B cell (primary cell): ENCODE results near the gene CXXC5. TPM values are rescaled to one million over a fixed set of nuclear protein-coding genes. Genes with fewer than 3 reads are reported as not detected.

ENCODE experiments used
- ATAC-seq: fragments of 200-7000 bp; cut with Tn5 transposase; one replicate; pipeline ENCODE4 v1.10.0; 2021; ENCODE audit warnings: low read depth, mild to moderate bottlenecking, moderate number of reproducible peaks, moderate library complexity
- CTCF ChIA-PET: fragments of 350-600 bp; sonication (Branson Sonifier 250); formaldehyde crosslinking; loops from one replicate; lab custom pipeline; 2021; ENCODE audit warnings: antibody characterized with exemption, inconsistent platforms; lab: Charles Lee
- POLR2A ChIA-PET: fragments of 350-600 bp; sonication (Branson Sonifier 250); formaldehyde crosslinking; loops from one replicate; lab custom pipeline; 2021; ENCODE audit warnings: antibody characterized with exemption; lab: Charles Lee
- DNase-seq: peaks from one replicate; pipeline ENCODE4 v3.0.0; 2013
- H2AFZ ChIP-seq: 2 replicates; pipeline ENCODE4 v1.6.1; 2012; ENCODE audit warnings: mild to moderate bottlenecking, low read depth, low read length; ENCODE audit not compliant: insufficient read depth, poor library complexity, severe bottlenecking
- H3K27ac ChIP-seq, 2 donors: 1 replicate in 1 of 2; 2 replicates in 1 of 2; pipeline ENCODE4 v1.5.1; 2012 to 2013; ENCODE audit warnings: low read length in 2 of 2, mild to moderate bottlenecking in 2 of 2, moderate library complexity in 1 of 2
- H3K27me3 ChIP-seq, 4 experiments: fragments of 200-600 bp in 1 of 4; sonication (generic) in 1 of 4; replicated peaks in 1 of 4; 1 replicate in 2 of 4; 2 replicates in 2 of 4; pipeline versions ENCODE4 v1.6.1 to v1.7.0; 2013 to 2016; ENCODE audit warnings: low read length in 3 of 4, mild to moderate bottlenecking in 2 of 4, mixed read lengths in 1 of 4, moderate library complexity in 1 of 4; ENCODE audit not compliant: insufficient read depth in 4 of 4, control insufficient read depth in 3 of 4; ENCODE audit errors: control extremely low read depth in 1 of 4
- H3K36me3 ChIP-seq, 2 experiments: replicated peaks in 1 of 2; 1 replicate in 1 of 2; 2 replicates in 1 of 2; pipeline versions ENCODE4 v1.6.1 to v1.7.1; 2013; ENCODE audit warnings: low read length in 1 of 2; ENCODE audit not compliant: insufficient read depth in 2 of 2, control insufficient read depth in 1 of 2; ENCODE audit errors: control extremely low read depth in 1 of 2, extremely low read depth in 1 of 2
- H3K4me1 ChIP-seq, 2 donors: fragments of 200-600 bp in 1 of 2; sonication (generic) in 1 of 2; 1 replicate in 1 of 2; 2 replicates in 1 of 2; pipeline versions ENCODE4 v1.5.1 to v1.6.1; 2013 to 2017; ENCODE audit warnings: low read length in 2 of 2; ENCODE audit not compliant: control insufficient read depth in 2 of 2, insufficient read depth in 2 of 2
- H3K4me2 ChIP-seq: replicated peaks from 2 replicates; pipeline ENCODE3; 2012; ENCODE audit warnings: mild to moderate bottlenecking, low read depth, low read length; ENCODE audit not compliant: poor library complexity, severe bottlenecking
- H3K4me3 ChIP-seq, 5 experiments: fragments of 200-600 bp in 1 of 5; sonication (generic) in 1 of 5; 1 replicate in 3 of 5; 2 replicates in 2 of 5; pipeline versions ENCODE4 v1.5.1 to v1.7.0; 2011 to 2016; ENCODE audit warnings: low read length in 4 of 5, mild to moderate bottlenecking in 4 of 5, low read depth in 2 of 5, control low read depth in 1 of 5, moderate library complexity in 1 of 5; ENCODE audit not compliant: insufficient read depth in 1 of 5; ENCODE audit errors: control extremely low read depth in 1 of 5, extremely low read depth in 1 of 5
- H3K79me2 ChIP-seq: fragments of 200-600 bp; sonication (generic); one replicate; pipeline ENCODE4 v1.6.0; 2016; ENCODE audit warnings: low read length; ENCODE audit not compliant: control insufficient read depth, insufficient read depth
- H3K9ac ChIP-seq: fragments of 200-600 bp; sonication (generic); 2 replicates; pipeline ENCODE4 v1.6.1; 2017; ENCODE audit warnings: mild to moderate bottlenecking, low read length, moderate library complexity
- H3K9me3 ChIP-seq, 3 donors: one replicate each; pipeline versions ENCODE4 v1.6.1 to v1.7.1; 2013; ENCODE audit warnings: low read length in 2 of 3; ENCODE audit not compliant: control insufficient read depth in 2 of 3, insufficient read depth in 1 of 3; ENCODE audit errors: control extremely low read depth in 1 of 3
- H4K20me1 ChIP-seq: 2 replicates; pipeline ENCODE4 v1.6.0; 2012; ENCODE audit warnings: mild to moderate bottlenecking, low read length; ENCODE audit not compliant: insufficient read depth, control insufficient read depth, poor library complexity, severe bottlenecking
- H3K27ac Mint-ChIP-seq: one replicate; pipeline ENCODE4 v1.8.0; 2021; ENCODE audit warnings: mixed read lengths
- H3K27me3 Mint-ChIP-seq: one replicate; pipeline ENCODE4 v1.8.0; 2021; ENCODE audit warnings: mixed read lengths
- H3K4me1 Mint-ChIP-seq: one replicate; pipeline ENCODE4 v1.8.0; 2021; ENCODE audit warnings: mixed read lengths
- H3K4me3 Mint-ChIP-seq: one replicate; pipeline ENCODE4 v1.8.0; 2021; ENCODE audit warnings: mixed read lengths
- H3K9me3 Mint-ChIP-seq: one replicate; pipeline ENCODE4 v1.8.0; 2022; ENCODE audit warnings: mixed read lengths; ENCODE audit not compliant: insufficient read depth
- EZH2 ChIP-seq: IDR thresholded peaks from 2 replicates; pipeline ENCODE4 v1.6.1; 2012; ENCODE audit warnings: borderline replicate concordance, low read depth, mild to moderate bottlenecking, moderate library complexity, low read length; ENCODE audit not compliant: insufficient read depth, poor library complexity, severe bottlenecking
- WGBS: methylation state at CpG from one replicate; pipeline ENCODE4 v1.1.5; 2013; ENCODE audit warnings: missing lambda C conversion rate; ENCODE audit not compliant: insufficient coverage; 5-methylcytosine and 5-hydroxymethylcytosine counted together
- intact Hi-C: fragments of 100-400 bp; cut with micrococcal nuclease; formaldehyde crosslinking; loops from one replicate; pipeline ENCODE4 v1.10.0; 2022
- polyA plus RNA-seq: library from polyadenylated mRNA; depleted of rRNA; stranded (reverse); fragments of >200 nt; gene quantifications from 2 replicates; pipeline ENCODE4 v1.2.3, GENCODE V29; 2012
- total RNA-seq, 2 donors: library from RNA; stranded (reverse); fragments of 120-200 nt in 1 of 2; gene quantifications; 1 replicate in 1 of 2; 2 replicates in 1 of 2; pipeline versions ENCODE4 v1.2.3 to v1.2.4, GENCODE V29; 2013 to 2022
- TF ChIP-seq, protein P1 (sequence below): fragments of 200-600 bp; IDR thresholded peaks from one replicate; pipeline ENCODE4 v1.8.0; 2022; ENCODE audit warnings: antibody characterized with exemption, mild to moderate bottlenecking

CXXC5 gene
- total and polyA plus RNA-seq, 2 donors (not counting 1 experiment from before 2014, with no cell fraction given), result 126 to 143 TPM

DNA sequence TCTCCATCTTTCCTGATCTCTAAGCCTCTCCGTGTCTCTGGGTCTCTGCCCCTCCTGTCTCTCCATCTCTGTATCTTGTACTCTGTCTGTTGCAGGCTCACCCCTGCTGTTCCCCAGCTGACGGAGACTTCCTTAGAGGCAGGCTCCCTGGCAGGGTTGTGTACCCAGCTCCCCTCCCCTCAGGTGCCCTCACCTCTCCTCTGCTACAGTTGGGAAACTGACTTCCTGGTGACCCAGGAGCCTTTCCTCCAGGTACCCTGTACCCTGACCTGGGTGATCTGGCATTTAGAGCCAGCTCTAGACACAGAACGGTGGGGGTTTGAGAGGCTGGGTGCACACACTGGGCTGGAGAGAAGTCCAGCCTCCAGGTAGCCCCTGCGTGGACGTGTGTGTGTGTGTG, 37.7 kb downstream of the CXXC5 start:
- H3K9ac ChIP-seq, result no peak overlapping the region
- no peak for TF ChIP-seq EZH2
- no peak overlapping the region for H2AFZ ChIP-seq
- Mint-ChIP-seq H3K9me3 (no peaks in the 10 kb centered on the region), H3K4me3 (no peak overlapping the region), H3K27ac (peak overlapping the region; percentile 62), H3K27me3 (no peaks in the 10 kb centered on the region), H3K4me1 (peaks cover 70% of the 10 kb centered on the region)
- H3K4me2 ChIP-seq, result peak overlapping the region; percentile 16
- H3K9me3 ChIP-seq, result peaks cover 0 to 4% (median 0%) of the 10 kb centered on the region in 3 donors
- intact Hi-C loops, result no loop called here
- CTCF ChIA-PET, result interaction anchor here (0.6 to 14.0 kb wide), 12 partner anchors 12 to 101 kb away, joined by 3 to 502 read pairs (median 4); no protein-coding TSS in a partner anchor
- H3K4me1 ChIP-seq, result peaks cover 59 to 73% of the 10 kb centered on the region in 2 donors
- H4K20me1 ChIP-seq, result peaks cover 82% of the 10 kb centered on the region
- POLR2A ChIA-PET, result interaction anchor here (0.5 to 2.1 kb wide), 8 partner anchors 11 to 52 kb away, joined by 3 to 7 read pairs (median 4); partner anchors contain the start of gene CXXC5
- ATAC-seq, result no peak
- no peaks in the 10 kb centered on the region for H3K27me3 ChIP-seq
- H3K79me2 ChIP-seq, result peaks cover 32% of the 10 kb centered on the region
- WGBS, result 78% methylated on average over 5 of the region's 5 CpGs
- peaks cover 0 to 59% of the 10 kb centered on the region in 2 experiments for H3K36me3 ChIP-seq
- no peak for DNase-seq
- H3K27ac ChIP-seq, result peak overlapping the region in 1 of 2 donors; percentile 51
- no peak overlapping the region for H3K4me3 ChIP-seq

DNA sequence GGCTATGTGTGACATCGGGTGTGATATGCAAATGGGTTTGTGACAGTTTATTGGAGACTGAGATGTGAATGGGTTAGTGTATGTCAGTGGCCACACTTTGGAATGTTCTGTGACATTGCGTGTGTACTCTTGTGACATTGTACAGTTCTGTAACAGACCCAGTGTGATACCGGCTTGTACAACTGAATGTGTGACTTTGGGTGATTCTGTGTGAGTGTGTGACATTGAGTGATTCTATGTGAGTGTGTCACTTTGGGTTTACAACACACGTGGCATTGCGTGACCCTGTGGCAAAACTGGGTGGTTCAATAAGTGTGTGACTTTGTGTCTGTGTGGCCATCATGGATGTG, 38.2 kb downstream of the CXXC5 start:
- no peak overlapping the region for H2AFZ ChIP-seq
- H3K27me3 Mint-ChIP-seq, result no peaks in the 10 kb centered on the region
- no peak overlapping the region for H3K4me3 Mint-ChIP-seq
- intact Hi-C loops, result no loop called here
- no peak for TF ChIP-seq EZH2
- TF ChIP-seq, protein P1, sequence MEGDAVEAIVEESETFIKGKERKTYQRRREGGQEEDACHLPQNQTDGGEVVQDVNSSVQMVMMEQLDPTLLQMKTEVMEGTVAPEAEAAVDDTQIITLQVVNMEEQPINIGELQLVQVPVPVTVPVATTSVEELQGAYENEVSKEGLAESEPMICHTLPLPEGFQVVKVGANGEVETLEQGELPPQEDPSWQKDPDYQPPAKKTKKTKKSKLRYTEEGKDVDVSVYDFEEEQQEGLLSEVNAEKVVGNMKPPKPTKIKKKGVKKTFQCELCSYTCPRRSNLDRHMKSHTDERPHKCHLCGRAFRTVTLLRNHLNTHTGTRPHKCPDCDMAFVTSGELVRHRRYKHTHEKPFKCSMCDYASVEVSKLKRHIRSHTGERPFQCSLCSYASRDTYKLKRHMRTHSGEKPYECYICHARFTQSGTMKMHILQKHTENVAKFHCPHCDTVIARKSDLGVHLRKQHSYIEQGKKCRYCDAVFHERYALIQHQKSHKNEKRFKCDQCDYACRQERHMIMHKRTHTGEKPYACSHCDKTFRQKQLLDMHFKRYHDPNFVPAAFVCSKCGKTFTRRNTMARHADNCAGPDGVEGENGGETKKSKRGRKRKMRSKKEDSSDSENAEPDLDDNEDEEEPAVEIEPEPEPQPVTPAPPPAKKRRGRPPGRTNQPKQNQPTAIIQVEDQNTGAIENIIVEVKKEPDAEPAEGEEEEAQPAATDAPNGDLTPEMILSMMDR, result no peak
- POLR2A ChIA-PET, result interaction anchor here (2.1 kb wide), 1 partner anchor 15 kb away, joined by 6 read pairs; no protein-coding TSS in a partner anchor
- peaks cover 78% of the 10 kb centered on the region for H4K20me1 ChIP-seq
- peaks cover 28% of the 10 kb centered on the region for H3K79me2 ChIP-seq
- CTCF ChIA-PET, result interaction anchor here (1.0 to 14.0 kb wide), 4 partner anchors 13 to 101 kb away, joined by 3 to 502 read pairs (median 4); no protein-coding TSS in a partner anchor
- H3K4me1 Mint-ChIP-seq, result peaks cover 72% of the 10 kb centered on the region
- DNase-seq, result no peak
- H3K27me3 ChIP-seq, result no peaks in the 10 kb centered on the region
- ATAC-seq, result no peak
- peak overlapping the region; percentile 62 for H3K27ac Mint-ChIP-seq
- 85% methylated on average over 5 of the region's 5 CpGs for WGBS
- peak overlapping the region in 1 of 2 donors; percentile 51 for H3K27ac ChIP-seq
- no peaks in the 10 kb centered on the region for H3K9me3 Mint-ChIP-seq
- peak overlapping the region; percentile 16 for H3K4me2 ChIP-seq
- no peak overlapping the region for H3K9ac ChIP-seq
- H3K9me3 ChIP-seq, result peaks cover 0 to 4% (median 0%) of the 10 kb centered on the region in 3 donors
- H3K36me3 ChIP-seq, result peaks cover 0 to 55% of the 10 kb centered on the region in 2 experiments
- peaks cover 59 to 74% of the 10 kb centered on the region in 2 donors for H3K4me1 ChIP-seq
- no peak overlapping the region for H3K4me3 ChIP-seq
